ENCODE measurements around the gene IGSF3. TPM values are rescaled to one million over a fixed set of nuclear protein-coding genes. Genes with fewer than 3 reads are reported as not detected.

Gene IGSF3
- total and polyA plus RNA-seq, 2 experiments from 2014 or later, result 7.3 to 37.8 TPM

- TF ChIP-seq ETS1 (IDR thresholded peaks at IDR 0.05) (no peak), NANOG (IDR thresholded peaks at IDR 0.05; ENCODE audit: borderline replicate concordance) (no peak), ZNF331 (CRISPR knock-in tag; IDR thresholded peaks at IDR 0.05; ENCODE audit: low read depth) (no peak), ZNF462 (CRISPR knock-in tag; IDR thresholded peaks at IDR 0.05) (no peak), POLR2AphosphoS5 (IDR thresholded peaks at IDR 0.05; ENCODE audit: low read depth) (no peak), JUNB (IDR thresholded peaks at IDR 0.05; ENCODE audit: unreplicated experiment) (no peak), ZNF114 (CRISPR knock-in tag; IDR thresholded peaks at IDR 0.05) (no peak), EZH2 (IDR thresholded peaks at IDR 0.05; ENCODE audit: low read depth, unreplicated experiment) (no peak)
These were observed 137.9 kb downstream of the IGSF3 start (continued) for GRCh38 chr1:116529681-116530080.

- no peak overlapping the region for H3K4me2 ChIP-seq
- no peak overlapping the region for H3K27ac ChIP-seq (ENCODE audit: low read depth)
- Mint-ChIP-seq H3K36me3 (ENCODE audit: low read depth) (peaks cover 10% of the 10 kb centered on the region; the same call in 2 of the 3 replicates), H3K27me3 (ENCODE audit: insufficient read depth, low read depth, poor library complexity) (no peaks in the 10 kb centered on the region), H3K27ac (no peak overlapping the region), H3K4me1 (no peaks in the 10 kb centered on the region), H3K9me3 (peaks cover 5% of the 10 kb centered on the region; the same call in 1 of the 3 replicates), H3K4me3 (no peak overlapping the region)
- no peak overlapping the region for H2AFZ ChIP-seq
- no peaks in the 10 kb centered on the region for H3K4me1 ChIP-seq (ENCODE audit: insufficient read depth)
- no peaks in the 10 kb centered on the region for H3F3A ChIP-seq (replicated peaks; ENCODE audit: low read depth)
- H3K79me2 ChIP-seq (replicated peaks; ENCODE audit: insufficient read depth), result no peaks in the 10 kb centered on the region
- no peak overlapping the region for H3K4me3 ChIP-seq
- no peak for ATAC-seq
- H3K36me3 ChIP-seq (ENCODE audit: insufficient read depth), result no peaks in the 10 kb centered on the region; the same call in 1 of the 2 replicates
- no peaks in the 10 kb centered on the region for H4K20me1 ChIP-seq (replicated peaks; ENCODE audit: insufficient read depth)
- no peaks in the 10 kb centered on the region for H3K27me3 ChIP-seq (ENCODE audit: insufficient read depth)
- DNase-seq (ENCODE audit: low spot score), result no peak
- peaks cover 3% of the 10 kb centered on the region; the same call in 1 of the 2 replicates for H3K9me2 ChIP-seq (ENCODE audit: insufficient read depth)
- TF ChIP-seq STAT1 (IDR thresholded peaks at IDR 0.05; ENCODE audit: unreplicated experiment) (no peak), CREB1 (CRISPR knock-in tag; IDR thresholded peaks at IDR 0.05; ENCODE audit: low read depth) (no peak), ZNF331 (CRISPR knock-in tag; IDR thresholded peaks at IDR 0.05; ENCODE audit: low read depth) (no peak), JUNB (IDR thresholded peaks at IDR 0.05; ENCODE audit: unreplicated experiment) (no peak), NANOG (IDR thresholded peaks at IDR 0.05; ENCODE audit: borderline replicate concordance) (no peak), EZH2 (IDR thresholded peaks at IDR 0.05; ENCODE audit: low read depth, unreplicated experiment) (no peak), CTCF (conservative IDR thresholded peaks at IDR 0.05; ENCODE audit: low read depth in 2 of 2) (no peak)
These were observed 138.3 kb downstream of the IGSF3 start for GRCh38 chr1:116529199-116529631.
